Effector memory CD4-positive, alpha-beta T cell (primary cell): Measurements from ENCODE around the gene ATG4C.

Source experiments
- DNase-seq, 3 donors: peaks; one replicate each; pipeline ENCODE4 v3.0.0-alpha.2; 2020
- H3K27ac ChIP-seq: 2 replicates; pipeline ENCODE4 v1.7.0; 2013; ENCODE audit warnings: mild to moderate bottlenecking, low read length, moderate library complexity; ENCODE audit not compliant: insufficient read depth, poor library complexity, severe bottlenecking
- H3K27me3 ChIP-seq: replicated peaks from 2 replicates; pipeline ENCODE4 v1.7.0; 2013; ENCODE audit warnings: mild to moderate bottlenecking, low read length; ENCODE audit not compliant: insufficient read depth, control insufficient read depth, poor library complexity, severe bottlenecking
- H3K36me3 ChIP-seq: 2 replicates; pipeline ENCODE4 v1.7.0; 2013; ENCODE audit warnings: mild to moderate bottlenecking, low read length, moderate library complexity; ENCODE audit not compliant: control insufficient read depth, insufficient read depth
- H3K4me1 ChIP-seq: 2 replicates; pipeline ENCODE4 v1.7.0; 2013; ENCODE audit warnings: low read length, mild to moderate bottlenecking; ENCODE audit not compliant: control insufficient read depth, insufficient read depth, poor library complexity, severe bottlenecking
- H3K4me3 ChIP-seq: 2 replicates; pipeline ENCODE4 v1.7.0; 2013; ENCODE audit warnings: low read length, low read depth, mild to moderate bottlenecking; ENCODE audit not compliant: insufficient read depth, poor library complexity, severe bottlenecking
- H3K9me3 ChIP-seq: 2 replicates; pipeline ENCODE4 v1.7.0; 2013; ENCODE audit warnings: mild to moderate bottlenecking, low read length, moderate library complexity; ENCODE audit not compliant: control insufficient read depth

The ATG4C gene

DNA sequence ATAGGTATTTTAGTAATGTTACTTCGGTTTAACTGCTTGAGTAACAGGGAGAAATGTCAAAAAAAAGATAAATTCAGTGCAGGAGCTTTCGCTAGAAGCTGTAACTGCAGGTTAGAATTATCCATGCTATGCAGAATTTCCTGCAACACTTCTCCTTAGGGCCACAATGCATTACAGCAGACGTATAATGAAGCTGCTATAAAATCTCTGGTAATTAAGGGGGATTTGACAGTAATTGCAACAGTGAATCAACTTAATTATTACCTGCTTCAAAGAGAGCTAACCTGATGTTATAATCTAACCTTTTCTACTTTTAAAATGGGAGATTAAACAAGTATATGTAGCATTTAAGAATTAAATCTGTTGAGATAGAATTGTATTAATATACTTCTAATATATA, 92.6 kb downstream of the ATG4C start:
- H3K4me1 ChIP-seq: no peaks in the 10 kb centered on the region
- no peak overlapping the region for H3K4me3 ChIP-seq
- H3K27ac ChIP-seq: no peak overlapping the region
- H3K27me3 ChIP-seq: no peaks in the 10 kb centered on the region
- no peak for DNase-seq
- no peaks in the 10 kb centered on the region for H3K36me3 ChIP-seq
- no peaks in the 10 kb centered on the region for H3K9me3 ChIP-seq

DNA sequence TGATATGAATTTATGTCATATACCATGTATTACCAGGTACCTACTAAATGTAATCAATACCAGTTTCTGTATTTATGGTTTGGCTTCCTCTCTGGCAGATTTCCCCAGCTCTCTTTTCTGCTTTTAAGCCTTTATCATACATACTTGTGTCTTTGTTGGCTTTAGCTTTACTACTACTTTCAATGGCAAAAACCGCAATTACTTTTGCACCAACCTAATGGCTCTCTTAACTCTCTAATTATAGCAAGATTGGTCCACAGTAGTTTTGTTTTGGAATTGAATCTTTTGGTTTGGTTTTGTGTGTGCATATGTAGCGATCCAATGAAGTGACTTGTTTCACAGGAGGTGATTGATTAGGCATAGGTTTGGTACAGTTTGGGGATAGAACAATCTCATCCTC, 93.6 kb downstream of the ATG4C start:
- Histone ChIP-seq H3K27me3 (no peaks in the 10 kb centered on the region), H3K27ac (no peak overlapping the region), H3K36me3 (no peaks in the 10 kb centered on the region), H3K4me3 (no peak overlapping the region), H3K9me3 (no peaks in the 10 kb centered on the region), H3K4me1 (no peaks in the 10 kb centered on the region)
- no peak for DNase-seq

DNA sequence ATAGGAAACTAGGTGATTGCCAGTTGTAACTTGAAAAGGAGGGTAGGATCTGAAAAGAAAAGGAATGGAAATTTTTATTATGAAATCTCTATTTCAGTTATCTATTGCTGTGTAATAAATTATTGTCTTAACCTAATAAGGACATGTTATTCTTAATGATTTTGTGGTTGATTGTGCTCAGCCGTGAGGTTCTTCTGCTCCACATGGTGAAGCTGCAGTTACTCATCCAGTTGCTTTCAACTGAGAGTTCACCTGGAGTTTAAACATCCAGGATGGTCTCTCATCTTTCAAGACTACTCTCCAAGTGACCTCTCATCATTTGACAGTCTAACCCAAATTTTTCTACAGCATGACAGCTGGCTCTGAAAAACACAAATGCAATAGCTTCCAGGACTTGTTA, 96.0 kb downstream of the ATG4C start:
- DNase-seq: no peak
- no peak overlapping the region for H3K27ac ChIP-seq
- no peak overlapping the region for H3K4me3 ChIP-seq
- H3K27me3 ChIP-seq: no peaks in the 10 kb centered on the region
- H3K9me3 ChIP-seq: no peaks in the 10 kb centered on the region
- no peaks in the 10 kb centered on the region for H3K4me1 ChIP-seq
- no peaks in the 10 kb centered on the region for H3K36me3 ChIP-seq

DNA sequence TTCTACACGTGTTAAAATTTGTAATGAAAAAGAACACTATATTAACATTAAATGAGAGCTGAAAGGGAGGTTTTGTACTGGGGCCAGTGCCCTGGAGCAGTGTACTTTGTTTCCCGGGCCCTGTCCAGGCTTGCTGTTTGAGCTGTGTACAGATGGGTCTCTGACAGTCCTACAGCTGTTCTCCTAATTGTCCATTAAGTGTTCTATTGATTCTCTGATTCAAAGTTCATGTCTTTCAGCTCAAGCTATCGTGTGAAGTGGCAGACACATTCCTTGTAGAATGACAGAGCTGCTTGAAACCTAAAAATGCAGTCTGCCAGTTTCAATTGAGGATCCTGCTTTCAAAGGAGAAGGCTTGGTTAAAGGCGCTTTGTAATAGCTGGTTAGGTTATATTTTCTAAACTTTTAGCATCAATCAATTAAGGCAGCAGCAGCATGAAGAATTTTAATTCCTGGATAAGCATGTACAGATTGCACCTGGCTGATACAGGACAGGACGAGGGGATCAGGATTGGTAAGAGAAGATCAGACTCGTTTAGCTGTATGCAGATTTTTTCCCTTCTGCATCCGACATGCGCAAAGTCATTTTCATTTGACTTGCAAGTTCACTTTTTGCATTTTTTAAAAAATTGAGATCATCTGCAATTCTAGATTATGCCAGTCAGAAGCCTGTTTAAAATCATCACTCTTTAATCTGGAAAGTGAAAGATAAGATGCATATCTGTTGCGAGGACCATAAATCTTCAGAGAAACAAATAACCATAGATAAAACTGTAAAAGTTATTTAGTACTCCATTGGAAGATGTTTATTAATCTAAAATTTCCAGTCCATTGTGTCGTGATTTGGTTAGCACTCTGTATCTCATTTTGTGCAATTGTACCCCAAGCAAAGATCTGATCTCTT, 98.5 kb downstream of the ATG4C start:
- DNase-seq: no peak
- no peak overlapping the region for H3K4me3 ChIP-seq
- H3K27ac ChIP-seq: no peak overlapping the region
- no peaks in the 10 kb centered on the region for H3K27me3 ChIP-seq
- H3K36me3 ChIP-seq: no peaks in the 10 kb centered on the region
- H3K9me3 ChIP-seq: no peaks in the 10 kb centered on the region
- no peaks in the 10 kb centered on the region for H3K4me1 ChIP-seq

DNA sequence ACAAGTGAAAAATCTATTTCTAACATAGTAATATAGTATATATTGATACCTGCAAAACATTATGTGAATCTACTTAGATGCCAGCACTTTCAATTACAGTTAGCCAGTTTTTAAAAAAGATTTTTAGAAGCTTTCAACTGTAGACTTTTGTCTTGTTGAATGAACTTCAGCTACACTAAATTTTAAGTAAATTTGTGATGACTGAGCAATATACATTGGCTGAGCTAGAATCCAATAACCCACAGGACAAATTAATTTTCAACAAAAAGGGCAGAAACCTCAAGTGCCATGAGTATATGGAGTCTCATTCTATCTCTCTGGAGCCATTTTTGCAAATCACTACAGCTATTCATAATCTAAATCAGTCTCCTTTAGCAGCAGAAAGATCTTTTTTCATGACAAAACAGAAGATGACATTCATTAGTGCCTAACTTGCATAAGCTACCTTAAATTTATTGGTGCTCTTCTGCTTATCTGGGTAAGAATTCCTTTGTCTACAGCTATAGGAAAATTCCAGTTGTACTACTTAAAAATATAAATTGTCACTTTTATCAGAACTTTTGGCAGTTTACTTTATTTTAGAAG, 100.3 kb downstream of the ATG4C start:
- H3K9me3 ChIP-seq: no peaks in the 10 kb centered on the region
- no peak overlapping the region for H3K27ac ChIP-seq
- no peaks in the 10 kb centered on the region for H3K4me1 ChIP-seq
- DNase-seq: no peak
- H3K4me3 ChIP-seq: no peak overlapping the region
- H3K36me3 ChIP-seq: no peaks in the 10 kb centered on the region
- H3K27me3 ChIP-seq: no peaks in the 10 kb centered on the region

DNA sequence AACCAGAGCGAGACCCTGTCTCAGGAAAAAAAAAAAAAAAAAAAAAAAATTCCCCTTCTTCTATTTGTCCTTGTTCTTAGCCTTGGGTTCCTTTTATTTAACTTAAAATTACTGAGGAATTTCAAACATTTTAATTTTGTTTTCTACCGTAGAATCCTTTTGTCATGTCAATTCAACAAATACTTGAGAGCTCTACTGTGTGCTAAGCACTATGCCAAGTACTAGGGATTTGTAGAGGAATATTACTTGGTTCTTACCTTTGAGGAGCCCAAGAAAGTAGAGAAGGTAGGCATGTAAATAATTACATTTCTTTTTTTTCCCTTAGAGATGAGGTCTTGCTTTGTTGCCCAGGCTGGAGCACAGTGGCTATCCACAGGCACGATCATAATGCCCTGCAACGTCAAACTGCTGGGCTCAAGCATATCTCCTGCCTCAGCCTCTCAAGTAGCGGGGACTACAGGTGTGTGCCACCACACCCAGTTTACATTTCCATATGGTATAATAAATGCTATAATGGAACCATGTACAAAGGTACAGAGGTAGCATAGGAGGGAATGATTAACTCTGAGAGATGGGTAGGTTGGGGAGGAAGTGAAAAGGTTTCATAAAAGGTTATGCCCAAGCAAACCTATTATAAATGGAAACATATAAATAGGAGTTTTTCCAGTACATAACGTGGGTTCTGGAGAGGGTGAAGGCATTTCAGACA, 104.0 kb downstream of the ATG4C start:
- Histone ChIP-seq H3K4me3 (no peak overlapping the region), H3K4me1 (no peaks in the 10 kb centered on the region), H3K27me3 (no peaks in the 10 kb centered on the region), H3K27ac (no peak overlapping the region), H3K36me3 (no peaks in the 10 kb centered on the region), H3K9me3 (no peaks in the 10 kb centered on the region)
- no peak for DNase-seq

DNA sequence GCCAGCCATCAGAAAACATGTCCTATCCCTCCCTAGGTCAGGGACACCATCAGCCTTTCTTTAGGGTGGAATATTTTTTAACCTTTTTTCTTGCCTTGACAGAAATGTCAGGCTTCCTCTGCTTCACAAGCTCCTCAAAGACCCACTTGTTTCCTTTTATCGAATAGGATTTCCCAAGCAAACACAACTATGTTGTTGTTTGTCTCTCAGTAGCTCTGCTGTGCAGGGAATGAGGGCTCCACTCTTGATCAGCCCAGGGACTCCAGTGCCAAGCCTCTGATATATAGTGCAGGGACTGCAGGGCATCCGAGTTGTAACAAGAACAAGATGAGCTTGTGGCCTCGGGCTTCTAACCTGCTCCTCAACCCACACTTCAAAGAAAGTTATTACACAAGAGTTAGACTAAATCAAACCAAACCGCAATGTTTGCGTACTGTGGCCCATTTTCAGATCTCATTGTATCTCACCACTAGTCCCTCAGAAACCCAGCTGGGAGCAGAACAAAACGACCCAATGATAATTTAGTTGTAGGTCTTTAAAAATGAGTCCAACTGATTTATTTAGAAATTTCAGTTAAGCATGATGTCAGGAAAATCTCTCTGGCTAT, 108.1 kb downstream of the ATG4C start:
- Histone ChIP-seq H3K27me3 (no peaks in the 10 kb centered on the region), H3K4me3 (no peak overlapping the region), H3K4me1 (no peaks in the 10 kb centered on the region), H3K36me3 (no peaks in the 10 kb centered on the region), H3K9me3 (no peaks in the 10 kb centered on the region), H3K27ac (no peak overlapping the region)
- DNase-seq: no peak

DNA sequence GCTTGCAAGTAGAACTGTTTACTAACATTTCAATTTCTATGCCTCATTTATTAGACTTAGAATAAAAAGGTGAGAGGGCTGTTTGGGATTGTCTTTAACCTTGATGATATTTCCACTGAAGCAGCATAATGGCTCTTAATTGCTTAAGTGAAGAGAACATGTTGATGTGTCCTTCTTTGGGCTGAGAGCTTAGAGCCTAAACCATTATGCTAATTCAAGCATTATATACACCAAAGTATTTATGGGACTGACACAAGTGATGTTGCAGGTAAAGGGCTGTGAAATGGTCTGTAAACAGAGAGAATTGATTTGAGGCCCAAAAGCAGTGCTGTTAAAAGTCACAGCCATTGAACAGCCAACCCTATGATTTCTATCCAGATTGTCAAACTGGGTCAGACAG, 113.9 kb downstream of the ATG4C start:
- Histone ChIP-seq H3K4me1 (no peaks in the 10 kb centered on the region), H3K27ac (no peak overlapping the region), H3K9me3 (no peaks in the 10 kb centered on the region), H3K4me3 (no peak overlapping the region), H3K36me3 (no peaks in the 10 kb centered on the region), H3K27me3 (no peaks in the 10 kb centered on the region)
- DNase-seq: no peak

DNA sequence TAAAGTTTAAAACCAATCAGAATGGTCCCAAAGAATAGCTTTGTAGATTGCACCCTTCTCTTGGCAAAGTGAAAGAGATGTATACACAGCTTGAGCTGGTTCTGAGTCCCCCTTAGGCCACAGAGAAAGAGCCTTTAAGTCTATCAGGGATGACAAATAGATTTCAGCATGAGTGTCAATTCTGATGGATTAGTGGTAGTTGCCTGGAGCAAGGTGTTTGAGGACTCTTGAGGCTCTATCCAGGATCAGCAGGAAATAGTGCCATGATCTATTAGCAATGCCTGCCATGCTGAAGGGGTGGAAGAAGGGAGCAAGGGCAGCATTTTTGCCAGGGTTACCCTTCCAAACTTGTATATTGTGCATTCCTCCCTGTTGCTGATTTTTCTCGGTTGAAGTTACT, 116.6 kb downstream of the ATG4C start:
- no peak overlapping the region for H3K27ac ChIP-seq
- H3K27me3 ChIP-seq: no peaks in the 10 kb centered on the region
- H3K9me3 ChIP-seq: no peaks in the 10 kb centered on the region
- DNase-seq: no peak
- H3K4me3 ChIP-seq: no peak overlapping the region
- H3K4me1 ChIP-seq: no peaks in the 10 kb centered on the region
- H3K36me3 ChIP-seq: no peaks in the 10 kb centered on the region

DNA sequence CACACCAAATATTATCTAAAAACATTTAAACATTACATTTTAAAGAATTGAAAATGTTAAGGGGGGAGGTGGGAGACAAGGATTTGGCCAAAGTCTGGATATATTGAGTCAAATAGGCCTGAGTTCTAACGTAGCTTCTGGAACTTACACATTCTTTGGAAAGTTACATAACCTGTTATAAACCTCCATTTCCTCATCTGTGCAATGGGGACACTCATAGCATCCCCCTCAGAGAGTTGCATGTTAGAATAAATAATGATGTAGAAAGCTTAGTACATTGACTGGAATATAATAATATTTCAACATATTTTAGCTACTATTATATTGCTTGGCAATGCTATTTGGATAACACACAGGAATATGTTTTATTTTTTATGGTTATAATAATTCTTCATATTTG, 117.7 kb downstream of the ATG4C start:
- no peaks in the 10 kb centered on the region for H3K27me3 ChIP-seq

More for the DNA sequence above, 117.7 kb downstream of the ATG4C start:
- Histone ChIP-seq H3K36me3 (no peaks in the 10 kb centered on the region), H3K4me1 (no peaks in the 10 kb centered on the region), H3K27ac (no peak overlapping the region), H3K4me3 (no peak overlapping the region), H3K9me3 (no peaks in the 10 kb centered on the region)
- no peak for DNase-seq
